T-helper 9 cell (primary cell): ENCODE data around the gene CCDC107.
"Not testable (repeated sequence)": the region's sequence is repeated elsewhere in the genome, so short reads cannot be mapped to it uniquely, and the experiment has no call there.

Source experiments
- DNase-seq: peaks from one replicate; pipeline ENCODE4 v3.0.0-alpha.2; 2020
- total RNA-seq, 2 donors: gene quantifications; one replicate each; lab custom pipeline; 2026; lab: John Stamatoyannopoulos, UW

Gene CCDC107, protein sequence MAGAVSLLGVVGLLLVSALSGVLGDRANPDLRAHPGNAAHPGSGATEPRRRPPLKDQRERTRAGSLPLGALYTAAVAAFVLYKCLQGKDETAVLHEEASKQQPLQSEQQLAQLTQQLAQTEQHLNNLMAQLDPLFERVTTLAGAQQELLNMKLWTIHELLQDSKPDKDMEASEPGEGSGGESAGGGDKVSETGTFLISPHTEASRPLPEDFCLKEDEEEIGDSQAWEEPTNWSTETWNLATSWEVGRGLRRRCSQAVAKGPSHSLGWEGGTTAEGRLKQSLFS
- 23.9 to 25.8 reads per million in 2 donors for total RNA-seq

DNA sequence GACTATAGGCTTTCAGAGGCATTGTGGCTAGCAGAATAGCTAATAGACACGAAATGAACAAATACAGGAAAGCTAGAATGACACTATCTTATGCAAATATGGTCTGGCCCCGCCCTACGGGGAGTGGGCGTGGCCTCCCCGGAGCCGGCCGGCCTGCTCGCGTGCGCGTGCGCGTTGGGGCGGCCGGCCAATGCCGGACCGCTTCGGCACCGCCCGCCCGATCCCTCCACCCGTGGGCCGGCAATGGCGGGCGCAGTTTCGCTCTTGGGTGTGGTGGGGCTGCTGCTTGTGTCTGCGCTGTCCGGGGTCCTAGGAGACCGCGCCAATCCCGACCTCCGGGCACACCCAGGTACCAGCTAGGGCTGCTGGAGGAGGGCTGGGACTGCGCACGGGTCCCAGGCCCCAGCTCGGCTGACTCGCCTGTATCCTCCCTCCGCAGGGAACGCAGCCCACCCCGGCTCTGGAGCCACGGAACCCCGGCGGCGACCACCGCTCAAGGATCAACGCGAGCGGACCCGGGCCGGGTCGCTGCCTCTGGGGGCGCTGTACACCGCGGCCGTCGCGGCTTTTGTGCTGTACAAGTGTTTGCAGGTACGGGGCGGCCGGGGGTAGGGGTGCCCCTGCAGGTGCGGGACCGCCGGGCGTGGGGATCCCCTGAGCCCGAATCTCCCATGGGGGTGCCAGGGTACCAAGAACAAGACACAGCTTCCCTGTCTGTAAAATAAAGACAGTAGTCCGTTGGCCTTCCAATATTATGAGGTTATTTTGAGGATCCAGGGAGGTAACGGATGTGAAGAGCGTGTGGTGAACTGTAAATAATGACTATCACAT lies at the start of gene CCDC107:
Gene CCDC107 (plus strand): TSS at position 156 of the 831 bp plus-strand sequence. CDS start 88 bp downstream, at position 244.
- peak; percentile 80 for DNase-seq

DNA sequence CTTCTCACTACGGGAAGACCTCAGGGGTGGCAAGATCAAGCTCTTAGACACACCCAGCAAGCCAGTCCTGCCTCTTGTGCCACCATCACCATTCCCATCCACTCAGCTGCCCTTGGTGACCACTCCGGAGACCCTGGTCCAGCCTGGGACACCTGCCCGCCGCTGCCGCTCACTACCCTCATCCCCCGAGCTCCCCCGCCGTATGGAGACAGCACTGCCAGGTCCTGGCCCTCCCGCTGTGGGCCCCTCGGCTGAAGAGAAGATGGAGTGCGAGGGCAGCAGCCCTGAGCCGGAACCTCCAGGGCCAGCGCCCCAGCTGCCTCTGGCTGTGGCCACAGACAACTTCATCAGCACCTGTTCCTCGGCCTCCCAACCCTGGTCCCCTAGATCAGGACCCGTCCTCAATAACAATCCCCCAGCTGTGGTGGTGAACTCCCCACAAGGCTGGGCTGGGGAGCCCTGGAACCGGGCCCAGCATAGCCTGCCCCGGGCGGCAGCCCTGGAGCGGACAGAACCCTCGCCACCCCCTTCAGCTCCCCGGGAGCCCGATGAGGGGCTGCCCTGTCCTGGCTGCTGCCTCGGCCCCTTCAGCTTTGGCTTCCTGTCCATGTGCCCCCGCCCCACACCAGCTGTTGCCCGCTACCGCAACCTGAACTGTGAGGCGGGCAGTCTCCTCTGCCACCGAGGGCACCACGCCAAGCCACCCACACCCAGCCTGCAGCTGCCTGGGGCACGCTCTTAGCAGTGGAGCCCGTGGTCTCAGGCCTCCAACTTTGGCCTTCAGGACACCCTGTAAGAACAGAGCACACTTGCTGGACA lies 48.9 kb upstream of the CCDC107 start:
- no peak for DNase-seq

DNA sequence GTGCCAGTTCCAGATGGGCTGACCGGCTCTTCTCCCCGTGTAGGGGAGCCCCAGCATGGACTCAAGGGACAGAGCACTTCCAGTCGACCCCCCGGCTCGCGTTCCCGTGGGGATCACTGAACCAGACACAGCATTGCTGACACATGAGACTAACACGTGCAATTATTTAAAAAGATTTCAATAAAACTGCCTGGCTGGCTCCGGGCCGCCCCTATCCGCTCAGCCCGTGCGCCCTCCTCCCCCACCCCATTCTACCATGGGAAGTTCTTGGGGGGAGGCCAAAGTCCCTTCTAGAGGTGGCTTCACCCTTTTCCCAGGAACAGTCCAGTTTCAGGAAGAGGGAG lies 48.3 kb upstream of the CCDC107 start:
- no peak for DNase-seq

DNA sequence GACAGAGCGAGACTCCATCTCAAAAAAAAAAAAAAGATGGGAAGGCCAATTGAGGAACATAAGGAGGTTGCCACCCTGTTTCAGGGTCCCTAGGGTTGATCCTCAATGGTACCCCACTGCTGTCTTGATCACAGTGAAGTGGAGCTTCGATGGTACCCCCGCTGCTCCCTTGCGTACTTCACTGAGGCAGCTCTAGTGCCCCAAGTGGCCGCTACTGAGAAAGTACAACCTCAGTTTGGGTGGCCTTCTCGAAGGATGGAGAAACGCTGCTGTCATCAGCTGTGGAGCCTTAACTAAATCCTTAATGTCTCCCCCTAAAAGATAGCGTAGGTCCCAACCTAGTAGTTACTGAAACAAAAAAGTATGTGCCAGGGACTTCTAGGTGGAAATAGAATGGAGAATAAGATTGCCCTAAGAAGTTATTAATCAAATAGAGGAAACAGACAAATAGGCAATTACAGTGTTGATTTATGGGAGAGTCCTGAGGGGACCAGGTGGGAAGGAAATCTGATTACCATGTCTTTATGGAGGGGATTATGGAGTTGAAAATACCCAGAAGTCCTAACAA lies 46.8 kb upstream of the CCDC107 start:
- DNase-seq, result peak; percentile 42

DNA sequence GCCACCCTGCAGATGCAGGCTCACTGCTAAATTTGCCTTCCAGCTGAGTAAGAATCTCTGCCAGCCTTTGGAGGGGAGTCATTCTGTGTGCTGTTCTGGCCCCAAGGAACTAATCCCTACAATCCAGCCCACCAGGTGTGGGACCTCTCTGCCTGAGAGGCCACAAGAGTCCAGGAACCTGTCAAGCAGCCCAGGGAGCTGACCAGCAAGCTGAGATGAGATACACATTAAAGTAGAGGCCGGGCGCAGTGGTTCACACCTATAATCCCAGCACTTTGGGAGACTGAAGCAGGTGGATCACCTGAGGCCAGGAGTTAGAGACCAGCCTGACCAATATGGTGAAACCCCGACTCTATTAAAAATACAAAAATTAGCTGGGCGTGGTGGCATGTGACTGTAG lies 46.0 kb upstream of the CCDC107 start:
- not testable (repeated sequence) for DNase-seq

DNA sequence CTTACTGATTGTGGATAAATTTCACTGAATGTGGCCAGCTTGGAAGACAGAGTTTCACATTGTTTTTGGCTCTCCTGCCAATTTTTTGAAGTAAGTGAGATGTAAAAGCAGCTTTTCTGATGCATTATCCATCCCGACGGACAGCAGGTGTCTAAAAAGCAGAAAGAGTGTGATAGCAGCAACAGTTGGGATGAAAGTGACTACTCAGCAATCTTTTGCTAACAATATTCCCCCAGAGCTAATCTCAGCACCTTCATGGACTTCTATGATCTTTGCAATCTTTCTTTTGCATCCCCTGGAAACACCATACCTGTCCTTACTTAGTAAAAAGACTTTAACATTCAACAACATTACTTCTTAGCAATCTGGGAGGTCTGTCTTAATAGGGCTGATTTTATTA lies 45.2 kb upstream of the CCDC107 start:
- DNase-seq, result no peak

DNA sequence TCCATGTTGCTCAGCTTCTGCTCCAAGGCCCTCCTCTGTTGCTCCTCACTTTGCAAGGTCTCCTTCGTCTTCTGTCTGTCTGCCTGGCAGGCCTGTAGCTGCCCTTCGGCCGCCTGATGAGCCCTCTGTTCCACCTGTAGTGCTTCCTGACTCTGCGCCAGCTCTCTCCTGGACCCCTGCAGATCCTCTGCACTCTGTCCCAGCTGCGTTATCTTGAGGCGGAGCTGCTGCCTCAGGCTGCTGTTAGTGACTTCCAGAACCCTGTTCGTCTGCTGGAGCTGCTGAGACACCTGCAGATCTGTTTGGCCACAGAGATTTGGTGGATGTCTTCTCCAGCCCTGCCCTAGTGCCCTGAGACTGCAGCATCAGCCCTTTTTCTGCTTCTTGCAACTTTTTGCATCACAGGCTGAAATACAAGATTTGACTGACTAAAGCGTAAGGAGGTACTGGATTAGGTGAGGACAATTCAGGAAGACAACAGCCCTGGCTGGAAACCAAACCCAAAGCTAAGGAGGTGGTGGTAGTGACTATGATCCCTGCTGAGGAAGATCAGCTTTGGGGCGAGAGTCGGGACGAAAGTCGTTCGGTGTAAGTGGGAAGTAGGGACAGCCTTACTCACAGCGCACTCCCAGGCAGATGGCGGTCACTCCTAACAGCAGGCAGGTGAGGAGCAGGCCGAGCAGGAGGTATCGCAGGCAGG lies 42.0 kb upstream of the CCDC107 start:
- no peak for DNase-seq

DNA sequence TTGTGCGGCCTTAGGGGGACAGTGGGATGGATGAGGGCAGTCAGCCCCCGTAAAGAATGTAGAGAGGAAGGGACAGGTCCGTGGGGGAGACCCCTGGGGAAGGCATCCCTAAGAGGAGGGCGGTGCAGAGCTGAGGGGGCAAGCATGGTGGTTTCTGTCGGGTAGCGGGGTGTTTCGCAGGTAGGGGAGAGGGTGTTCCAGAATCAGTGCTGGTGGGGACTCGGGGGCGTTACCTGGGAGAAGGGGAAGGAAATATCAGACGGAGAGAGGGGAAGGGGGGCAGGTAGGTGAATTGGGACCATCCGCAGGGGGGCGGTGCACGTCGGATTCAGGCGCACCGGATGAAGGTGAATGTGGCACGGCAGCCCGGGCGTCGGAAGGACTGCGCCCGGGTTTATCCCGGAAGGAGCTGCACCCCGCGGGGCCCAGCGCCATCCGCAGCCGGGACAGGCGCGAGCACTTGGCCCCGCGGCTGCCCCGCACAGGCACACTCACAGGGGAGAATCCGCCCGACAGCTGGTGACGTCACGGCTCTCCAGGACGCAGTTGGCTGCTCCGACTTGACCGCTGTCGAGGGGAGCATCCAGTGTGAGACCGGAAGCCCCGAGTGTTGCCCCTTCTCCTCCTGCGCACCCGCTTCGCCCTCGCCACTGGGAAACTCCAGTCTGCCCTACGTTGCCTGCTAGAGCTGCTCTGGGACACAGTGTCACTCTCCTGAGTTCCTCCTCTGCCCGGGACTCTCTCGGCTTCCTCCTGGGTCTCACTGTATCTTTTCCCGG lies 41.2 kb upstream of the CCDC107 start:
- DNase-seq, result peak; percentile 54

DNA sequence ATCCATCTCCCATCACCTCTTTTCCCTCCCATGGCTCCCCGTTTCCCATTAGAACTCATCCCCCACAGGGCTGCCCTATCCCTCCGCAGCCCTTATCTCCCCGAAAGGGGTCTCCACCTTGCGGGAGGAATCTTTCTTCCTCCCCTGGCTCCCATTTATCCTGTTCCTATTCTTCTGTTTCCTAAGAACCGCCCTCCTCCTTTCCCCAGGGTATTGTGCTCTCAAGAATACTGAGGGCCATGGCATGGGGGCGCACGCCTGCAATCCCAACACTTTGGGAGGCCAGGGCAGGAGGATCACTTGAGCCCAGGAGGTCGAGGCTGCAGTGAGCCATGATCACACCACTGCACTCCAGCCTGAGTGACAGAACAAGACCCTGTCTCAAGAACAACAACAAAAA lies 40.5 kb upstream of the CCDC107 start:
- DNase-seq, result no peak

DNA sequence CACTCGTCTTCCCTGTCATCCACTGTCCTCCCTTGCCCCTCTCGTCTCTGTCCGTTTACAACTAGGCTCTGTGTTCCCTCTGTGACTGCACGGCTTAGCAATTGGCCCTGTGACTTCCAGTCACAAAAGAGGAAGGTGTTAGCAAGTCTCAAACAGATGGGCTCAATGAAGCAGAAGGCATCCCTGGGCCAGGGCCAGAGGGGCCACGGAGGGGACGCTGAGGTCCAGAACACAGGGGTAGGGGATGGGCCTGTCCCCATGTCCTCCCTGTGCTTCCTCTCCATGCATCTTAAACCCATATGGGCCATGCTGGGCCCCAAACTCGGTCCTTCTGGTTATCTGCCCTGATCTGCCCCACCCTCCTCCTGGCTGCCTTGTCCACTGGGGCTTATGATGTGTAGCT lies 39.8 kb upstream of the CCDC107 start, which contains the start of gene CD72:
Gene CD72 (minus strand): TSS at position 89 of the 403 bp plus-strand sequence. CDS start 110 bp downstream, outside the sequence.
- DNase-seq, result no peak

DNA sequence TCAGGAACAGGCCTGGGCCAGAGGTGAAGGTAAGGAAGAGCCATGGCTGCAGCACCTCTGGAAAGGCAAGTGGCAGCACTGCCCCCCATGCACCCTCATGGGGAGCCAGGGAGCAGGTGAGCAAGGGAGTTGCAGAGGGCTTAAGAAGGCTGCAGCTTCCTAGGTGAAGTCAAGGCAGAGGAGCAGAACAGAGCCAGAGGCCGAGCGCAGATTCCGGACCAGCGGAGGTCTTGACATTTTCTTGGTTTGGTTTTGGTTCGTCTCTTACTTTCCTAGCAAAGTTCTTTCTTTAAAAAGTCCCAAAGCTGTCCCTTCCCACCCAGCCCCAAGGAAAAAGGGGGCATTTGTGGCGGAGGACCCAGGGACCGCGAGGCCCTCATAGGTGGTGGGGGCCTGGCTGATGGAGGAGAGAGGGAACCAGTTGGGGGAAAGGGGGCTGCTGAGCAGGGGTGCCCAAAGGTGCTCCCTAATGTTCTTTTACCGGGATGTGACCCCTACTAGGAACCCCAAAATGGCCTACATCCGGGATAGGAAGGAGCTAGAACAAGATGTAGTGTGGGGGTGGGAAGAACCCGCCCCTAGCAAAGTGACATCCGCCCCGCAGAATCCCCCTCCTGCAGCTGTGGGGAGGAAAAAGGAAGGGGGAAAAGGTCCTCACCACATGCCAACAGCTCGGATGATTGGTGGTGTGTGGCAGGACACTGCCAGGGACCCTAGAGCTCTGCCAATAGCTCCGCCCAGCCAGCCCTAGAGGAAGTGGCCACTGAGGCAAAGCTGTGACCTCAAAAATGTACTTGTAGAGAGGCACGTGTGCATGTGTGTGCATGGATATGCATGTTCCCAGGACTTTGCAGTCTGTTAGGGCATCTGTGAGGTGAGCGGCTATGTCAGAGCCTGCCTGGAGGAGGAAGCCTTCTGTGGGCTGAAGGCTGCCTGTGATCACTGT lies 39.0 kb upstream of the CCDC107 start:
- no peak for DNase-seq

DNA sequence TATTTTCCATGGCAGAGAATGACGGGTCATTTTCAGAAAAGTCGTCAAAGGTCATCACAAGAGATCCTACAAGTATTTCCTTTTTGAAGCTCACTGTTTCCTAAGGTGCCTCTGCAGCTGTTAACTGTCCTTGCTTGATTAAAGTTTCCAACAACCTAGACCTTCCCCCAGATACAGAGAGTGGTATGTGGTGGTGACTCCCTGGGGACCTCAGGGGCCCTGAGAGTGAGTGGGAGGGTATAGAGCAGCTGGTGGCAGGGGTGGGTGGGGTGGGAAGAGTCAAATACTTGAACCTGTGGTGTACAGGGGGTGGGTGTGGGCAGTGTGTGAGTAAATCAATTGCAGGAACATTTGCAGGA lies 38.3 kb upstream of the CCDC107 start:
- no peak for DNase-seq

DNA sequence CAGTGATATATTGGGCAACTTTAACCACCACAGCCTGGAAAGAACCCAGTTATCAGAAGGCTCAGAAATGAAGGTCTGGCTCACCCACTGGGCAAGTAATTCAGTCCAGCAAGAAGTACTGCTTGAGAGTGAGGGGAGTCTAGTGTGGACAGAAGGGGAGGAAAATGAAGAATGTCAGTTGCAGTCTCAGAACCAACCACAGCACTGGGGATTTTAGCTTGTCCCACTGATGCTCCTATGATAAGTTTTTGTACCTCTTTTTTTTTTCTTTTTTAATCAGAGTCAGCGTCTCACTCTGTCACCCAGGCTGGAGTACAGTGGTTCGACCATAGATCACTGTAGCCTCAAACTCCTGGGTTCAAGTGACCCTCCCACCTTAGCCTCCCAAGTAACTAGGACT lies 30.5 kb upstream of the CCDC107 start:
- no peak for DNase-seq

DNA sequence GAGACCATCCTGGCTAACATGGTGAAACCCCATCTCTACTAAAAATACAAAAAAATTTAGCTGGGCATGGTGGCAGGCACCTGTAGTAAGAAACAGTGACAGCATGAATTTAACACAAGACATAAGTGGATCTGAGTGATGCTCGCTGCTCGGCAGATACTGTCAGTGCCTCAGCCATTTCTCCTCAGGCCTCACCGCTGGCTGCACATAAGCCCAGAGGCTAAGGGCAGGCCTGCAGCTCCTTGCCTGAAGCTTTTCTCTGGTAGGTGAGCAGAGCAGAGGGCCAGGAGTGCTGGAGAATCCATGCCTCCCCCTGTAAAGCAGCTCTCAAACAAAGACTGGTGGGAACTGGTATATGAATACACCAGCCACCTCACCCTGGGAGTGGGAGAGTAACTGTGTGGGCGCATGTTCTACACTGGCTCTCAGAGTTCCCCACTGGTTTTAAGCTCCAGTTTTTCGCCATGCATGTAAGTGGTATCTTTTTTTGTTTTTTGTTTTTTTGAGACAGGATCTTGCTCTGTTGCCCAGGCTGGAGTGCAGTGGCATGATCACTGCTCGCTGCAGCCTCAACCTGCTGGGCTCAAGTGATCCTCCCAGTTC lies 29.6 kb upstream of the CCDC107 start:
- no peak for DNase-seq

DNA sequence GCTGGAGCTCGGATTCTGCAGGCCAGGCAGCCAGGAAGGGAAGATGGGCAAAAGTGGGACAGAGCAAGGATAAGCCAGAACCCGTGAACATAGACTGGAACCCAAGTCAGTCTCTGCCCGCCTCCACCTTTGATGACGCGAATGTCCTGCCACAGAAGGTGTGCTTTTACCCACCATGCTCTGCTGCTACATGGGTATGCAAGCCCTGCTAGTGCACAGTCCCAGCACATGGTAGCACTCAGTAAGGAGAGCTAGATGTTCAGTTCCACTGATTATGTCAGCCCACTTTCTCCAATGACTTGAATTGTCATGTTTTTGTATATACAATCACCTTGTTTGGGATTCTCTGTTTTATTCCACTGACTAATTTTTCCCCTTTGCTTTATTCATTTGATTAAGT lies 28.5 kb upstream of the CCDC107 start:
- DNase-seq, result no peak

DNA sequence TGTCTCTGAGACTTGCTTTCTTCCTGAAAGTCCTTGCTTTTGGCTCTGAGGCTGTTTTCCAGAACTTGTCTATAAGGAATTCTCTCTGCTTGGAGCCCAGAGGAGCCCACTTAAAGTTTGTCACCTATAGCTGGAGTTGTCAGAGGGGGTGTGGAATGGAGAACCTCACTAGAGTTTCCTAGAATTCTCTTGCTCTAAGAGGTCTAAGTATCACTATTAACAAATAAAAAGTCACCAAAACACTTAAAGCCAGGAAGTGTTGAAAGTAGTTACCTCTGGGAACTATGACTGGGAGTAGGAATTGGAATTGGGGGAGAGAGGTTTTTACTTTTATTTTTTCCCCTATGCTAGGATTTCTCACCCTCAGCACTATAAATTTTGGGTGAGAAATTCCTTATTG lies 22.4 kb upstream of the CCDC107 start:
- no peak for DNase-seq

DNA sequence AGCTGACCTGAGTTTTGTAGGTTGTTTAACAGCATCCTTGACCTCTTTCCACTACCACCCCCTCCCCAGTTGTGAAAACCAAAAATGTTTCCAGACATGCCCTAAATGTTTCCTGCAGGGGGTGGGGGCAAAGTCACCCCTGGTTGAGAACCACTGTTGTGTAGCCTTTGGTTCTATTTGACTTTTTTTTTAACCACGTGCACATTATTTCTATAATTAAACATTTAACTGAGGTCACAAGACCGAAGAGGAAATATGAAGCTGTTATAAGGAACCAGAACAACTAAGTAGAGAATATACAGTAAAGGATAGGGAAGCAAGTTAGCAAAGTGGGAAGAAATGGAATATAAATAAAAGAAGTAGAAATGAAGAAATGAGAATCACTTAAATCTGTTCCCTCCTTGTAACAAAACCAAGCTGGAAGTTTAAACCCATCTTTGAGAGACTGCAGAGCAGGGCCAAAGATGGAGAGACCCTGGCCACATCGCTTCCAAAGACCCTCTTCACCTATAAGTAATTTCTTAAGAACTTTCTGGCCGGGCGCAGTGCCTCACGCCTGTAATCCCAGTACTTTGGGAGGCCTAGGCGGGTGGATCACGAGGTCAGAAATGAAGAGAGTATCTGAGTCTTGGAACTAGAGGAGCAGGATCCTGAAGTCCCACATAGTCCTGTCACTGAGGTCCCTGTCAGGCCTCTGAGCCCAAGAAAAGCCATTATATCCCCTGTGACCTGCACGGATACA lies 21.8 kb upstream of the CCDC107 start:
- no peak for DNase-seq

DNA sequence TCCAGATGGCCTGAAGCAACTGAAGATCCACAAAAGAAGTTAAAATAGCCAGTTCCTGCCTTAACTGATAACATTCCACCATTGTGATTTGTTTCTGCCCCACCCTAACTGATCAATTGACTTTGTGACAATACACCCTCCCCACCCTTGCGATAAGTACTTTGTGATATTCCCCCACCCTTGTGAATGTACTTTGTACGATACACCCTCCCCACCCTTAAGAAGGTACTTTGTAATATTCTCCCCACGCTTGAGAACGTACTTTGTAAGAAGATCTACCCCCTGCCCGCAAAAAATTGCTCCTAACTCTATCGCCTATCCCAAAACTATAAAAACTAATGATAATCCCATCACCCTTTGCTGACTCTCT lies 21.2 kb upstream of the CCDC107 start:
- not testable (repeated sequence) for DNase-seq

DNA sequence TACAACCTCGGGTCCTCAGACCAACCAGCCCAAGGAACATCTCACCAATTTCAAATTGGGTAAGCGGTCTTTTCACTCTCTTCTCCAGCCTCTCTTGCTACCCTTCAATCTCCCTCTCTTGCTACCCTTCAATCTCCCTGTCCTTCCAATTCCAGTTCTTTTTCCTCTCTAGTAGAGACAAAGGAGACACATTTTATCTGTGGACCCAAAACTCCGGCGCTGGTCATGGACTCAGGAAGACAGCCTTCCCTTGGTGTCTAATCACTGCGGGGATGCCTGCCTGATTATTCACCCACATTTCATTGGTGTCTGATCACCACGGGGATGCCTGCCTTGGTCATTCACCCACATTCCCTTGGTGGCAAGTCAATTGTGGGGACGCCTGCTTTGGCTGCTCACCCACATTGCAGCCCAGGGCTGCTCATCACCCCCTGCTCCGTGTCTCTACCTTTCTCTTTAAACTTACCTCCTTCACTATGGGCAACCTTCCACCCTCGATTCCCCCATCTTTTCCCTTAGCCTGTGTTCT lies 20.6 kb upstream of the CCDC107 start:
- DNase-seq, result not testable (repeated sequence)
